Dedifferentiated amniotic fluid mesenchymal stem cell (primary cell): ENCODE results near the gene ZNF557.

ENCODE experiments used
- DNase-seq: peaks from one replicate; pipeline ENCODE4 v3.0.0-alpha.2; 2016; ENCODE audit errors: extremely low spot score

ZNF557 gene

GRCh38 chr19:7125221-7125620 is 55.7 kb downstream of the ZNF557 start:
- no peak for DNase-seq

GRCh38 chr19:7126132-7126531 is 56.6 kb downstream of the ZNF557 start:
- no peak for DNase-seq

- DNase-seq: no peak
These were observed 60.5 kb downstream of the ZNF557 start for GRCh38 chr19:7130043-7130442.

GRCh38 chr19:7132054-7132453 is 62.6 kb downstream of the ZNF557 start:
- no peak for DNase-seq

GRCh38 chr19:7137120-7137519 is 67.6 kb downstream of the ZNF557 start:
- DNase-seq: no peak
